WI38 (cell line): Measurements from ENCODE around the gene RNF40.
A peak's percentile ranks its signal among the peaks of the same experiment; 100 is the strongest.

Experiments used
- H3K4me3 ChIP-seq: 2 replicates; pipeline ENCODE4 v1.5.1; 2011; ENCODE audit warnings: low read depth, mild to moderate bottlenecking, control low read depth, low read length
- TF ChIP-seq, protein P1 (sequence below): IDR thresholded peaks from 2 replicates; pipeline ENCODE4 v1.5.1; 2012; ENCODE audit warnings: low read depth, mild to moderate bottlenecking, control low read depth, low read length

RNF40 gene

DNA sequence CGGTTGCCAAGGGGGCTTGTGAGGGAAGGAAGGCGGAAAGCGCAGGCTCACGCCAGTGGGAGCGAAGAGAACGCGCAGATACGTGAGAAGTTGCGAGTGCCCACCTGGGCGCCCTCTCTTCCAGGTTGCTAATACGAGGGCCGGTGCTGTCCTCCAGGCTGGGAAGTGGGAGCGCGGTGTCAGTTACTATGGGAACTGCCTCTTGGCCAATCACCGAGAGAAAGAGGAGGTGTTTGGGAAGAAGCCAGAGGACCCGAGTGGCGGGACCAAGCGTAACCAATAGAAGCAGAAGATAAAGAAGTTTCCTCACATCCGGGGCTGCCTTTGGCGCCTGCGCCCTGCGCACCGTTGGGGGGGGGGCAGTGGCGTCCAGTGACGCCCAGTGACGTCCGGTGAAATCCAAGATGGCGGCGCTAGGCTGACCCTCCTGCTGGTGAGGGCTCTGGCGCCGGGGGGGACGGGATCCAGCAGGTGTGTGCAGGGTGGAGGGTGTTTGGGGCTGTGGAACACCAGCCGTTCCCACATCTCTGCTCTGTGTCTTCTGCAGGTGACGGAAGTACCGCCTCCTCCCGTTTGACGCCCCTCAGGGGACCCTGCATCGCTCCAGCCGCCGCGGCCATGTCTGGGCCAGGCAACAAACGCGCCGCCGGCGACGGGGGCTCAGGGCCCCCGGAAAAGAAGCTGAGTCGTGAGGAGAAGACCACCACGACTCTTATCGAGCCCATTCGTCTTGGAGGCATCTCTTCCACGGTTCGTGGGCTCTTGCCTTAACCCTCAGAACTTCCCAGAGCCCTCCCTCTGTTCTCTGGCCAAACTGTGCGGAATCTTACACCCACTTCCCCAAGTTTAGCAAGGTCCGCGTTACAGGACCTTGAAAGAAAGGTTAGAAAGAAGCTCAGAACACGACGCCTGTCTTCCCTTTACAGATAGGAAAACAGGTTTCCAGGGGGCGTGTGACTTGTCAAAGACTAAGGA, at the start of gene RNF40, which contains the start of gene CFAP119:
TSS of gene RNF40 (plus strand) at position 395 of the 975 bp plus-strand sequence. CDS start at position 619, 224 bp downstream.
TSS of gene CFAP119 (minus strand) at position 135 of the 975 bp plus-strand sequence. CDS start 314 bp downstream, outside the sequence.
- H3K4me3 ChIP-seq = peak within 1 kb of the TSS; percentile 95
- TF ChIP-seq, protein P1, sequence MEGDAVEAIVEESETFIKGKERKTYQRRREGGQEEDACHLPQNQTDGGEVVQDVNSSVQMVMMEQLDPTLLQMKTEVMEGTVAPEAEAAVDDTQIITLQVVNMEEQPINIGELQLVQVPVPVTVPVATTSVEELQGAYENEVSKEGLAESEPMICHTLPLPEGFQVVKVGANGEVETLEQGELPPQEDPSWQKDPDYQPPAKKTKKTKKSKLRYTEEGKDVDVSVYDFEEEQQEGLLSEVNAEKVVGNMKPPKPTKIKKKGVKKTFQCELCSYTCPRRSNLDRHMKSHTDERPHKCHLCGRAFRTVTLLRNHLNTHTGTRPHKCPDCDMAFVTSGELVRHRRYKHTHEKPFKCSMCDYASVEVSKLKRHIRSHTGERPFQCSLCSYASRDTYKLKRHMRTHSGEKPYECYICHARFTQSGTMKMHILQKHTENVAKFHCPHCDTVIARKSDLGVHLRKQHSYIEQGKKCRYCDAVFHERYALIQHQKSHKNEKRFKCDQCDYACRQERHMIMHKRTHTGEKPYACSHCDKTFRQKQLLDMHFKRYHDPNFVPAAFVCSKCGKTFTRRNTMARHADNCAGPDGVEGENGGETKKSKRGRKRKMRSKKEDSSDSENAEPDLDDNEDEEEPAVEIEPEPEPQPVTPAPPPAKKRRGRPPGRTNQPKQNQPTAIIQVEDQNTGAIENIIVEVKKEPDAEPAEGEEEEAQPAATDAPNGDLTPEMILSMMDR = no peak

DNA sequence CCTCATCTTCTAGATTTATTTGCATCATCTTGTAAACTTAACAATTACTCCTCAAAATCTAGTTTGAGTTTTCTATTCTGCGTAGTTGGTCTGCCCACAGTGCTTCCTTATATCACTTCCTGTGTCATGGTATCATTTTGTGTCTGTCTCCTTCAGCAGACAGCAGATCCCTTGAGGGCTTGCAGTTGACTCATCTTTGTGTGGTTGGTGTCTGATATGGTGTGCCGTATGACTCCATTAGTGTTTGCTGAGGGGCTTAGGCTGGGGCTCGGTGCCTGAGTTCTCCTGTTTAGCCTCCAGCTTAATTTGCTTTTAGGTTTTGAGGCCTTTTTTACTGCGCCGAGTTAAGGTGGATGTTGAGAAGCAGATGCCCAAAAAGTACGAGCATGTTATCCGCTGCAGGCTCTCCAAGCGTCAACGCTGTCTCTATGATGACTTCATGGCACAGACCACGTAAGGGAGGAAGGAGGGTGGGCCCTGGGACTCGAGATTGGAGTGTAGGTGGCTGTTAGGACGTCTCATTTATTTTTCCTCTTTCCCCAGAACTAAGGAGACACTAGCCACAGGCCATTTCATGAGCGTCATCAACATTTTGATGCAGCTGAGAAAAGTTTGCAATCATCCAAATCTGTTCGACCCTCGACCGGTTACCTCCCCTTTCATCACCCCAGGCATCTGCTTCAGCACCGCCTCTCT, 46.2 kb upstream of the RNF40 start:
- H3K4me3 ChIP-seq = no peak overlapping the region
- TF ChIP-seq, protein P1 = no peak

DNA sequence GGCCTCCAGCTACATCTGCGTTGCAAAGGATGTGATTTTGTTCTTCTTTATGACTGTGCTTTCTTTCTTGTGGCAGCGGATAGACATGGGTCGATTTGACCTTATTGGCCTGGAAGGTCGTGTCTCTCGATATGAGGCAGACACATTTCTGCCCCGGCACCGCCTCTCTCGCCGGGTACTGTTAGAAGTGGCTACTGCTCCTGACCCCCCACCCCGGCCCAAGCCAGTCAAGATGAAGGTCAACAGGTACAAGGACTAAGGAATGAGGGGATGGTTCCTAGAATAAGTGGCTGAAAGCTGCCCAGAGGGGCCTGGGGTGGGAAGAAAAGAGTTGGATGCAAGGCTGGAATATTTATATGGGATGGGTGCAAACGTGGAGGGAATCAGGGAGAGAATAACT, 42.0 kb upstream of the RNF40 start:
- TF ChIP-seq, protein P1 = no peak
- no peak overlapping the region for H3K4me3 ChIP-seq

DNA sequence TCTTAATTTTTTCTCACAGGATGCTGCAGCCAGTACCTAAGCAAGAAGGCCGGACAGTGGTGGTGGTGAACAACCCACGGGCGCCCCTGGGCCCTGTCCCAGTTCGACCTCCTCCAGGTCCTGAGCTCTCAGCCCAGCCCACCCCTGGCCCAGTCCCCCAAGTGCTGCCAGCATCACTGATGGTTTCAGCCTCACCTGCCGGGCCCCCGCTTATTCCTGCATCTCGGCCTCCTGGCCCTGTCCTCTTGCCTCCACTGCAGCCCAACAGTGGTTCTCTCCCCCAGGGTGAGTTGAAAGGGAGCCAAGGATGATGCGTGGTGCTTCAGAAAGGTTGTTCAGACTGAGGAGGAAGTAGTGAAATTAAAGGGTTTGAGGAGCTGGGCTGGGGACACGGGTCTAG, 41.4 kb upstream of the RNF40 start:
- TF ChIP-seq, protein P1 = no peak
- no peak overlapping the region for H3K4me3 ChIP-seq

DNA sequence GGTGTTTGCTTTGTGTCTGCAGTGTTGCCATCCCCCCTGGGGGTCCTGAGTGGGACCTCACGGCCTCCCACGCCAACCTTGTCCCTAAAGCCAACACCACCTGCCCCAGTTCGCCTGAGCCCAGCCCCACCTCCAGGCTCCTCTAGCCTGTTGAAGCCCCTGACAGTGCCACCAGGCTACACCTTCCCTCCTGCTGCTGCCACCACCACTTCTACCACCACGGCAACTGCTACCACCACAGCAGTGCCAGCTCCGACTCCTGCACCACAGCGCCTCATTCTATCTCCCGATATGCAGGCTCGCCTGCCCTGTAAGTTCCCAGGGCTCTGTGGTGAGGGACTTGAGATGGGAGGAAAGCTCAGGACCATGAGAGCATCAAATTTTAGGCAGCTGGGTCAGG, 41.0 kb upstream of the RNF40 start:
- TF ChIP-seq, protein P1 = no peak
- no peak overlapping the region for H3K4me3 ChIP-seq

DNA sequence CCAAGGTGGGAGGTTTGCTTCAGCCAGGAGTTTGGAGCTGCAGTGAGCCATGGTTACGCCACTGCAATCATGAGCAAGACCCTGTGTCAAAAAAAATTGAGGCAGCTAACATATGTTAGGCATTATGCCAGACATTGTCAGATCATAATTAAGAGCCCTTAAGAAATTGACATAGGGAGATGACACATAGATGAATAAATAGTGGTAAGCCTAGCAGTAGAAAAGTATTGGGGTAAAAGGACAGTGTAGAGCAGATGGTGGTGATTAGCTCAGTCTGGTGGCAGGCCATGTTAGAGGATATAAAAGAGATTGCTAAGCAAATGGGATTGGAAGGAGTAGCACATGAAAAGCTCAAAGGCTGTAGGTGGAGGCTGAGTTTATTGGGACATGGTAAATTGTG, 40.5 kb upstream of the RNF40 start:
- TF ChIP-seq, protein P1 = no peak

More for the DNA sequence above, 40.5 kb upstream of the RNF40 start:
- H3K4me3 ChIP-seq = no peak overlapping the region
